HG03378 (cell line): ENCODE measurements around the gene SPTB.
A peak's percentile ranks its signal among the peaks of the same experiment; 100 is the strongest.
"Not testable (repeated sequence)": the region's sequence is repeated elsewhere in the genome, so short reads cannot be mapped to it uniquely, and the experiment has no call there.

ENCODE experiments used
- ATAC-seq: cut with Tn5 transposase; IDR thresholded peaks from one replicate; pipeline ENCODE4 v1.9.1; 2021; ENCODE audit warnings: mild to moderate bottlenecking, moderate library complexity; ENCODE audit not compliant: unreplicated experiment

The SPTB gene

GRCh38 chr14:64879635-64880220, at the start of gene SPTB:
TSS of gene SPTB (minus strand) at chr14:64879907. CDS start at chr14:64823094, 56,813 bp downstream.
- no peak for ATAC-seq

DNA sequence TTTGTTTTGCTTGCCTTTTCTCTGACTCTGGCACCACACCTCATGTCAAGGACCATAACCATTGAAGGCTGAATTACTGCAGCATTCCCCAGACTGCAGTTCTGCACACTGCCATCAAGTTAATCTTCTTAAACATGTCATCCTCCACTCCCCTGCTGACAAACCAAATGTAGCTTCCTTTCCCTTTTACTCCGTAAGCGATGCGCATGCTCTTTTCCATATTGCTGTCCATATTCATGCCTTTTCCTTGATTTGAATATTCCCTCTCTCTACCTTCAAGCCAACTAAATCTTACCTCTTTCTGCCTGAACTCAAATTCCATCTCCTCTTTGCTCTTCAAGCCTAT, 49.3 kb upstream of the SPTB start:
- ATAC-seq = no peak

DNA sequence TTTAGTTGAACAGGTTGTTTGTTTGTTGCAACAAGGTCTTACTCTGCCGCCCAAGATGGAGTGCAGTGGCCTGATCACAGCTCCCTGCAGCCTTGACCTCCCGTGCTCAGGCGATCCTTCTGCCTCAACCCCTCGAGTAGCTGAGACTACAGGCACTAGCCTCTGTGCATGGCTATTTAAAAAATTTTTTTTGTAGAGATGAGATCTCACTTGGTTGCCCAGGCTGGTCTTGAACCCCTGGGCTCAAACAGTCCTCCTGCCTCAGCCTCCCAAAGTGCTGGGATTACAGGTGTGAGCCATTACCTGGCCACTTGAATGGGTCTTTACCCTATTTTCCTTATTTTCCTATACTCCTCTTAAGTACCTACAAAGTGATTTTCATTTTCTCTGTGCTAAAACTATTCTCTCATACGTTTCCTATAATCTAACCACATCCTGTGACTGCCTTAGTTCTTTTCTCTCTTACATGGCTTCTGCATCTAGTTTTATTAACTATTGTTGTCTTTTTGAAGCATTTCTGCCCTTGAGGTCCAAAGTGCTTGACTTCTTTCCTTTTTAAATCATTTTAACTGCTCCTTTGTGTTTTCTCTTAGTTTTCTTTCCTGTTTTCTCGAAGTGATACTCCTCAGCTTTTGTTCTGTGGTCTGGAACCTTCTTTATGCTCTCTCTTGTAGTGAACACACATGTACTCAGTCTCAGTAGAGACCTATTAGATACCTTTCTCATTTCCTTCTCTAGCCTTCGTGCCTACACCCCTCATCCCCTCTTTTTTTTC, 48.7 kb upstream of the SPTB start:
- ATAC-seq = peak; percentile 67

DNA sequence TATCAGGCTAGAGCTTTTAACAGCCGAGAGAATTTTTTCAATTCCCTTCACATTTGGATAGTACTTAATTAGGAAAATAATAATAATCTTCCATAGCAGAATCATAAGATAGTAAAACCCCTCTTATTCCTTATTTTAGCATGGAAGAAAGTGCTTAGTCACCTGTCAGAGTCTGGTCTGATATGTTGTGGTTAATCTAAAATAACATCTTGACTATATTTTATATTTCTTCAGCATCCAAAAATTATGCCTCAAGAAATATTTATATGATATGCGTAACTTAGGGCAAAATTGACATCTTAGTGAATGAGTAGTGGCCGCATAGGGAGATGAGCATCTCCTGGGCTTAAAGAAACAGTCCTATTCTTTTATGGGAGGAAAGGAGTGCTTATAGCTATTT, 47.3 kb upstream of the SPTB start:
- ATAC-seq = no peak

- ATAC-seq = no peak
Measured at GRCh38 chr14:64926398-64926995, 46.8 kb upstream of the SPTB start.

GRCh38 chr14:64923015-64923414, 43.3 kb upstream of the SPTB start:
- ATAC-seq = no peak

DNA sequence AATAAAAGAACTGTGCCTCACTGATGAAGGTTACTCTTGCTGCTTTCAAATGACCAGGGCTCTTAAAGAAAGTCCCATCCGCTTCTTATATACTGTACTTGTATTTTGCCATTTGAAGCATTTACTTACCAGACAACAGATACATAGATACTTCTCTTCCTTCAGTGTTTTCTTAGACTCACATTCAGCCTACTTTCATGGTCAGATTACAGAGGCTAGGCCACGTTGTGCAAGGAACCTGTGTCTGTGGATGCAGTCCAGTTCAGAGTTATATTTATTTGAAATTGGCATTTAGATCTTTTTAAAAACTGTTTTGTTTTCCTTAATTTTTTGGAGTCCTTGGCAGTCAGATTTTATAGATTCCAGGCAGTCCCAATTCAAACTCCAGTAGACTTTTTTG, 40.8 kb upstream of the SPTB start:
- no peak for ATAC-seq

GRCh38 chr14:64919618-64920017, 39.9 kb upstream of the SPTB start:
- ATAC-seq = no peak

DNA sequence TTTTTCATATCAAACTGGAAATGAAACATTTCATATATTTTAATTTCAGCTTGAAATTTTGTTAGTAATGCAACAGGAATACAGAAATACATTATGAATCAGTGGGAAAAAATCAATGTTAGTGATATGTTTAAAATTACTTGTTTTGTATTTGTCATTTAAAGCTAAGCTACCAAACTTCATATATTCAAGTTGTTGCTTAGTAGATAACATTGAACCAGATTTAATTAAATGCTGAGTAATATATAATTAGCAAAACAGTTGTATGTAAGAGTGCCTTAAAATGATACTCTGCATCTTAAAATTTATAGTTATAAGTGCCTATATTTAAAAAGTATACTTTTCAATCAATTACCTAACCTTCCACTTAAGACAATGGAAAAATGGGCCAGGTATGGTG, 39.5 kb upstream of the SPTB start:
- ATAC-seq = no peak

GRCh38 chr14:64918216-64918615, 38.5 kb upstream of the SPTB start:
- ATAC-seq = no peak

- ATAC-seq = no peak
Measured at GRCh38 chr14:64915797-64916196, 36.1 kb upstream of the SPTB start.

DNA sequence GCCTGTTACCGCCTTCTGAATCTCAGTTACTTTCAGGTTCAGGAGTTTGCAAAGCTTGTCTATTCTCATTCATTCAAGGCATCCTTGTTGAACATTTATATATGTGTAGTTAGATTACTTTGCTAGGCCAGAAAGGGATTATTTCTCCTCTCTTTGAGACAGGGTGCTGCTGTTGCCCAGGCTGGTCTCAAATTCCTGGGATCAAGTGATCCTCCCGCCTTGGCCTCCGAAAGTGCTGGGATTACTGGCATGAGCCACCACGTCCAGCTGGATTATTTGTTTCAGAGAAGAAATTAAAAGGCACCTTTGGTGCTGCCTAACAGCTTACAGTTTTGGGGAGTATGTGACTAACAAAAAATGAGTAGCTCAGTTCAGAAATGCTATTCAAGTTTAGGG, 35.3 kb upstream of the SPTB start:
- no peak for ATAC-seq

- ATAC-seq = peak; percentile 92
Measured at GRCh38 chr14:64914237-64915028, 34.7 kb upstream of the SPTB start, which contains the start of gene CHURC1. TSS of gene CHURC1 (plus strand) at chr14:64914455. CDS start at chr14:64914496, 41 bp downstream.

DNA sequence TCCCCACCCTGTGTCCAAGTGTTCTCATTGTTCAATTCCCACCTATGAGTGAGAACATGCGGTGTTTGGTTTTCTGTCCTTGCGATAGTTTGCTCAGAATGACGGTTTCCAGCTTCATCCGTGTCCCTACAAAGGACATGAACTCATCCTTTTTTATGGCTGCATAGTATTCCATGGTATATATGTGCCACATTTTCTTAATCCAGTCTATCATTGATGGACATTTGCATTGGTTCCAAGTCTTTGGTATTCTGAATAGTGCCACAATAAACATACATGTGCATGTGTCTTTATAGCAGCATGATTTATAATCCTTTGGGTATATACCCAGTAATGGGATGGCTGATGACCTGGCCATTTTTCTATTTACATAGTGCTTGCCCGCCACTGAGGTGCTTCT, 33.8 kb upstream of the SPTB start:
- not testable (repeated sequence) for ATAC-seq

- no peak for ATAC-seq
Measured at GRCh38 chr14:64912261-64912660, 32.6 kb upstream of the SPTB start.

- no peak for ATAC-seq
Measured at GRCh38 chr14:64910847-64911495, 31.3 kb upstream of the SPTB start.

DNA sequence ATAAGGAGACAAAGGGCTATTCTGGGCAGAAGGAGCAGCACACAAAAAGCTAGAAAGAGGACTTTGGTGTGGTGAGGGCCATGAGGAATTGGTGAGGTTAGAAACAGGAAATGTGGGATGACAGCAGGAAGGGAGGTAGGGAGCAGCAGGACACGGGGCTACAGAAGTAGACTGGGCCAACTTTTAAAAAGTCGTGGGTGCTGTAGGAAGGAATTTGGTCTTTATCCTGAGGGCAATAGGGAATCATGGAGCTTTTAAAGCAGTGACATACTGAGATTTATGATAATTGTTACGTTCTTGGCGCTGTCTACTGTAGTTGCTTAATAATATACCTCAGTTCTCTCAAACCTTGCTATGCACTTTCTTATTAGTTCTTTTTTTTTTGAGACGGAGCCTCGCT, 26.3 kb upstream of the SPTB start:
- ATAC-seq = no peak

- ATAC-seq = no peak
Measured at GRCh38 chr14:64899958-64900357, 20.3 kb upstream of the SPTB start.

DNA sequence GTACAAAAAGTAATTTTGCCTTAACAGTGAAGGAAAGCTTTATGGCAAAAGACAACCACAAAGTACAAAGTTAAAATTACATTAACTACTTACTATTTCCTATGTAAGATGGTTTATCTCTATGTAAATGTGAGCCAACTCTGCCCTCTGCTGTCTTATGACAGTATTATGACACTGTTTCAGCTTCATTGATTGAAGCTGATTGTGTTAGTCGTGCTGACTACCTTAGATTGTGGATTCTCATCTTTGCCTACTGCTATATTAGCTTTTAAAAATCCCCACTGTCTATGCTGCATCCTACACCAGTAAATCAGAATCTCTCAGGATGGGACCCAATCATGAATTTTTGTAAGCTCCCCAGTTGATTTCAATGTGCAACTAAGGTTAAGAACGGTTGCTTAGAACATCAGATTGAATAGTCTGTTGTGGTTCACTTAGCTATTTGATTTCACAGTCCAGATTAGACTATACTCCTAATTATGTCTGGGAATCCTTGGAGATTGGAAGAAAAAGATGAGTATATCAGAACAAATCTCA, 12.2 kb upstream of the SPTB start:
- ATAC-seq = no peak

DNA sequence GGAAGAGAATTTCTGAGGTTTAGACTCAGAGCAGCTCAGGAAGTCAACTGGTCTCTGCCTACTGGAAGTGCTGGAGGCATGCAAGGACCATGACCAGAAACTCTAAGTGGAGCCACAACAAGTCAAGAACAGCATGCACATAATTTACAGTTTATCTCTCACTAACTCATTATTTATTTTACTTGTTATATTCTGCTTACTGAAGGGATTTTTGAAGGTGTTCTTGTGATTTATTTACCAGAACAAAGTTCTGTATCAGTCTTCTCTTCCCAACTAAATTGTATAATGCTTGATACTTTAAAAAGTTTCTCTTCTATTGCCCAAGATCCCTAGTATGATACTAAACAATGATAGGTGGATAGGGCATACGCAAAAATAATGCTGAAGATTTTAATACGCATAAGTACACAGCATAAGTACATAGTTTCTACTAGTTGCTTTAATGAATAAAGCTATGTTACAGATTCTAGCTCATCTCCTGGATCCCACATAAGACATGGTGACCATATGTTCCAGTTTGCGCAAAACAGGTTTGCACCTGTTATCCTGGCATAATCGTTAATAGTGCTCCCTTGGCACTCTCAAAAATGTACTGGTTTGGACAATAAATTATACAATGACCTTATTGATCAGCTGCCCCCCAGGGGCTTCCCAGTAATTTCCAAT, 11.6 kb upstream of the SPTB start:
- no peak for ATAC-seq
